B cell (primary cell): ENCODE data around the gene MAP3K4.

Source experiments
- EZH2 ChIP-seq: IDR thresholded peaks from 2 replicates; pipeline ENCODE4 v1.6.1; 2012; ENCODE audit warnings: borderline replicate concordance, low read depth, mild to moderate bottlenecking, moderate library complexity, low read length; ENCODE audit not compliant: insufficient read depth, poor library complexity, severe bottlenecking
- TF ChIP-seq, protein P1 (sequence below): fragments of 200-600 bp; IDR thresholded peaks from one replicate; pipeline ENCODE4 v1.8.0; 2022; ENCODE audit warnings: antibody characterized with exemption, mild to moderate bottlenecking

DNA sequence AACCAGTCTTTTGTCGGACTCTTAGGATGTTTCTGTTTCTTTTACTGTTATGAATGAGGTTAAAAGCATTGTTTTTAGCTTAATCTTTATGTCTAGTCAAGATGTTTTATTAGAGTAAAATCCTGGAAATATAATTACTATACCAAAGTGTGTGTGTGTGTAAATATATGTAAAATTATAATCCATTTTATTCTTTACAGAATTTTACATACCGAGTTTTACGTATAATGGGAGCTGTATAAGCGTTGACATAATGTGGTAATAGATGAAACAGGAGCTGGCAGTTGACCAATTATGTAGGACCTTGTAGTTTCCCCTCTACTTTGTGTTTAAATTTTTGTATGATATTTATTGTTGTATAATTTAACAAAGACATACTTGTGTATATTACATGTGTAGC lies 16.7 kb downstream of the MAP3K4 start:
- no peak for TF ChIP-seq EZH2
- TF ChIP-seq, protein P1, sequence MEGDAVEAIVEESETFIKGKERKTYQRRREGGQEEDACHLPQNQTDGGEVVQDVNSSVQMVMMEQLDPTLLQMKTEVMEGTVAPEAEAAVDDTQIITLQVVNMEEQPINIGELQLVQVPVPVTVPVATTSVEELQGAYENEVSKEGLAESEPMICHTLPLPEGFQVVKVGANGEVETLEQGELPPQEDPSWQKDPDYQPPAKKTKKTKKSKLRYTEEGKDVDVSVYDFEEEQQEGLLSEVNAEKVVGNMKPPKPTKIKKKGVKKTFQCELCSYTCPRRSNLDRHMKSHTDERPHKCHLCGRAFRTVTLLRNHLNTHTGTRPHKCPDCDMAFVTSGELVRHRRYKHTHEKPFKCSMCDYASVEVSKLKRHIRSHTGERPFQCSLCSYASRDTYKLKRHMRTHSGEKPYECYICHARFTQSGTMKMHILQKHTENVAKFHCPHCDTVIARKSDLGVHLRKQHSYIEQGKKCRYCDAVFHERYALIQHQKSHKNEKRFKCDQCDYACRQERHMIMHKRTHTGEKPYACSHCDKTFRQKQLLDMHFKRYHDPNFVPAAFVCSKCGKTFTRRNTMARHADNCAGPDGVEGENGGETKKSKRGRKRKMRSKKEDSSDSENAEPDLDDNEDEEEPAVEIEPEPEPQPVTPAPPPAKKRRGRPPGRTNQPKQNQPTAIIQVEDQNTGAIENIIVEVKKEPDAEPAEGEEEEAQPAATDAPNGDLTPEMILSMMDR = no peak
